A673 (cell line): ENCODE measurements around the gene OR56A5.

ENCODE experiments used
- CTCF ChIP-seq: fragments of 300-800, 200-600 bp; sonication (generic); conservative IDR thresholded peaks from 2 replicates; pipeline ENCODE4 v1.5.1; 2017; ENCODE audit warnings: low read depth, mild to moderate bottlenecking, antibody characterized with exemption, low read length, moderate library complexity, mixed read lengths
- EZH2 ChIP-seq: fragments of 200-600 bp; sonication (generic); IDR thresholded peaks from 2 replicates; pipeline ENCODE4 v1.6.1; 2017; ENCODE audit warnings: borderline replicate concordance, low read depth, mild to moderate bottlenecking, mixed read lengths, antibody characterized with exemption, low read length; ENCODE audit not compliant: poor library complexity, severe bottlenecking

DNA sequence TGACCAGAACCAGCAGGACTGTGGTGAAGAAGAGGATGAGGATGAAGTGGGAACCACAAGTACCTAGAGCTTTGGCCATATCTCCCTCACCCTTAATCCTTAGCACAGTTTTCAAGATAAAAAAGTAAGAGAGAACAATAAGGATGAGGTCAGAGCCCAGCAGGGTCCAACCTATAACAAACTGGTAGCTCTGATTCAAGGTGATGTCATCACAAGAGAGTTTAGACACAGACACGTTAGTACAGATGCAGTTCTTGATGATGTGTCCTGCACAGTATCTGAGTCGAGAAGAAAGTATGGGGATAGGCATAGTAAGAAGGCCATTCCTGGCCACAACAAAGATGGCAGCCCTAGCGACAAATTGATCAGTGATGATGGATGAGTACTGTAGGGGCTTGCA, 586 bp downstream of the OR56A5 start:
- no peak for TF ChIP-seq EZH2
- no peak for TF ChIP-seq CTCF
